GM18870 (cell line): ENCODE results near the gene ACADVL.

Experiments used
- ATAC-seq: cut with Tn5 transposase; IDR thresholded peaks from one replicate; pipeline ENCODE4 v1.9.1; 2021; ENCODE audit warnings: moderate library complexity; ENCODE audit not compliant: unreplicated experiment

Gene ACADVL

GRCh38 chr17:7216242-7217112, 3.3 kb upstream of the ACADVL start:
- no peak for ATAC-seq

GRCh38 chr17:7217113-7217987, 2.4 kb upstream of the ACADVL start:
- no peak for ATAC-seq

DNA sequence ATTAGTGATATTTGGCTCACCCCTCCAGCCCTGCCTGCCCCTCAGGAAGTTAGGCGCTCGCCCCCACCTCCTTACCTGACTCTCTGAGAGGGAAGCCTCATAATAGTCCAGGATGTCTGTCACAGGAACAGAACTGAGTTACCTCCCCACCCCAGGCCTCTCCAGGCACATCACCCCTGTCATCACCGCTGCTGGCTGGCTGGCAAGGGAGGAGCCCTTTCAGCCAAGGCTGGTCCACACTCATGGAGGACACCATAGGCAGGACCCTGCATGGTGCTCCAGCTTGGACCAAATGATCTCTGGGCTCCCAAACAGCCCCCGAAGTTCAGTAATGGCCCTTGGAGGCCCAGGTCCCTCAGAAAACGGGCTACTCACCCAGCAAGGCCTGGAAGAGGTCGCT, 1.6 kb upstream of the ACADVL start:
- no peak for ATAC-seq

DNA sequence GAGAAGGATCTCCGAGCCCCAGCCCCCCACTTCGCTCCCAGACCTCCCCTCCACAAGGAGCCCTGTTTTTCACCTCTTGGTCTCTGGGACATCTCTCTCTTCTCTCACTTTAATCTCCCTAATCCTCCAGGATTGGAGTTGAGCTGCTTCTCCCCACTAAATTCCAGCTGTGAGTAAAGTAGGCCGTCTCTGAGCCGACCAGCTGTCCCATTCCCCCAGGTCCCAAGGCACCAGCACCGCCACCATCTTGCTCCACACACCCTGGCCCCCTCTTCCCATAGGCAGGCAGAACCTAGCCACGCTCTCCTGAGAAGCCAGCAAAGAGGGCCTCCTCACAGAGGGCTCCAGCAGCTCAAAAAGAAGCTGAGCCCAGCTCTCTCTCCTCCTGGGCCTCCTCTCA, 980 bp upstream of the ACADVL start:
- ATAC-seq, result no peak

DNA sequence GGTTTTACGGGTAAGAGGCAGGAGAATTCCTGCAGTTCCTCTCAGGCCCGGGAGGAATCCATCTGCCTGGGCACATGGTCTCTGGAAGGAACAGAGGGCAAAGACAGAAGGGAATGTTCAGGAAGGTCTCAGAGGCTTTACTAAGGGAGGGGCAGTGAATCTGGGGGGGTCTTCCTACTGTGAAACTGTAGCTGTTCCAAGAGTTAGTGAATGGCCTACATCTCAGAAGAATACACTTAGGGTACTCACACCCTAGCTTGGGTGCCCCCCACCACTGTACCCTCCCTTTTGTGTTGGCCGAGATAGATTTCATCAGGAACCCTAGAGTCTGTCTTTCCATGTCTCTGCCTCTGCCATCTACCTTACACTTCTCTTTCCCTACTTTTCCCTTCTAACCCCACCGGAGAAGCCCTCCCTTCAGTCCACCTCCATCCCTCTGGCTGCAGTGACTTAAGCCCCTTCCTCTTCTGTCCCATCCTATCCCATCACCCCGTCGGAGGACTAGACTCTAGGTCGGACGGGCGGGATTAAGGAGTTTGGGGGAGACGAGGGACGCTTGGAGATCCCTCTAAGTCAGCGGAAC, 418 bp upstream of the ACADVL start:
- peak; percentile 7 for ATAC-seq

- no peak for ATAC-seq
These were observed 997 bp downstream of the ACADVL start for GRCh38 chr17:7220593-7221277.

DNA sequence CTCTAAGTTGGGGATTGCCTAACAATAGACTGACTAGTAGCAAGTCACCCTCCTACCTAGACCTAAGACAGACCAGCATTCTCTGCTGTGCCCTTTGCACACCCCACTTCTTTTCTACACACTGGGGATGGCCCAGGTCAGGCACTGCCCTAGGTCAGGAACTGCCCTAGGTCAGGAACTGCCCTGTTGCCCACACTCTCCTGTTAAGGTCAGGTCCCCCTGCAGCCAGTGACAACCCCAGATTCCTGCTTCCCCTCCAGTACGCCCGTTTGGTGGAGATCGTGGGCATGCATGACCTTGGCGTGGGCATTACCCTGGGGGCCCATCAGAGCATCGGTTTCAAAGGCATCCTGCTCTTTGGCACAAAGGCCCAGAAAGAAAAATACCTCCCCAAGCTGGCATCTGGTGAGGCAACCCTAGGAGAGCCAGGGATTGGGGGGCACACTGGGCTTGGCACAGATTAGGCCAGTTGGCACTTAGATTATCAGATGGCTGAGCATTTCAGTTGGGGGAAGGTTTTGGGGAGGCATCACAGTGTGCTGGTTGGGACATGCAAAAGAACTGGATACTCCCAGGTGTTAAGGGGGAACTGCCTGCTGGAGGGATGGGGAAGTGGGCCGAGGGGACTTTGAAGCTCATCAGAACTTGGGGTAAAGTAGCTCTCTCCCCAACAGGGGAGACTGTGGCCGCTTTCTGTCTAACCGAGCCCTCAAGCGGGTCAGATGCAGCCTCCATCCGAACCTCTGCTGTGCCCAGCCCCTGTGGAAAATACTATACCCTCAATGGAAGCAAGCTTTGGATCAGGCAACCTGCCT, 1.7 kb downstream of the ACADVL start:
- ATAC-seq, result no peak

DNA sequence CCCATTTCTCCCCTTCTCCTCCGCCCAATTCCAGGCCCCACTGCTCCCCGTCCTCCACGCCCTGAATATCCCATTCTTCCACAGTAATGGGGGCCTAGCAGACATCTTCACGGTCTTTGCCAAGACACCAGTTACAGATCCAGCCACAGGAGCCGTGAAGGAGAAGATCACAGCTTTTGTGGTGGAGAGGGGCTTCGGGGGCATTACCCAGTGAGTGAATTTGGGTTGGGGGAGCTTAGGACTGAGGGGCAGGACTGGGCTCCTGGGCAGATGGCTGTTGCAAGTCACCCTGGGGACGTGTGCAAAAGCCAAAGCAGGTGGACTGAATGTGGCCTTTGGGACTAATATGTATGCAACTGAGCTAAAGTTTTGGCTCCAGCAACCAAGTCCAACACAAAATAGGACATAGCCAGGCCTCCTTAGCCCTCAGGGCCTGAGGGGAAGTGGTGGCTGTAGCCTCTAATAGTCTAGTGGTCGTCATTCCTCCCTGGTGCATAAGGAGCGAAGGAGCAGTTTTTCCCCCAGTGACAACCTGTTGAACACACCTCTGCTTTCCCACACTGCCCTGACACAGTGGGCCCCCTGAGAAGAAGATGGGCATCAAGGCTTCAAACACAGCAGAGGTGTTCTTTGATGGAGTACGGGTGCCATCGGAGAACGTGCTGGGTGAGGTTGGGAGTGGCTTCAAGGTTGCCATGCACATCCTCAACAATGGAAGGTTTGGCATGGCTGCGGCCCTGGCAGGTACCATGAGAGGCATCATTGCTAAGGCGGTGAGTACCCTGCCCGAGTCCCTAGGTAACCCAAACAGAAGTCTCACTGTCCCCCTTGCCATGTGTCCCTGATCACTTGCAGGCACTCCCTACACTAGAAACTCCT, 2.6 kb downstream of the ACADVL start:
- ATAC-seq, result no peak

DNA sequence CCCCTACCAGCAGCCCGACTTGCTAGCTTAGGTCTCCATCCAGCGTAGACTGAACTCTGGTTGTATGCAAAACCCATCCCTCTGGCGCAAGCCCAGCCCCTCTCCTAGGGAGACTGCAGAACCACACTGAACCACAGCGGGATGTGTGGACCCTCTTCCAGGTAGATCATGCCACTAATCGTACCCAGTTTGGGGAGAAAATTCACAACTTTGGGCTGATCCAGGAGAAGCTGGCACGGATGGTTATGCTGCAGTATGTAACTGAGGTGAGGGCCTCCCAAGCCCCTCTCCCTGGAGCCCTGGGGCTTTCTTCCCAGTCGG, 3.2 kb downstream of the ACADVL start:
- ATAC-seq, result no peak

DNA sequence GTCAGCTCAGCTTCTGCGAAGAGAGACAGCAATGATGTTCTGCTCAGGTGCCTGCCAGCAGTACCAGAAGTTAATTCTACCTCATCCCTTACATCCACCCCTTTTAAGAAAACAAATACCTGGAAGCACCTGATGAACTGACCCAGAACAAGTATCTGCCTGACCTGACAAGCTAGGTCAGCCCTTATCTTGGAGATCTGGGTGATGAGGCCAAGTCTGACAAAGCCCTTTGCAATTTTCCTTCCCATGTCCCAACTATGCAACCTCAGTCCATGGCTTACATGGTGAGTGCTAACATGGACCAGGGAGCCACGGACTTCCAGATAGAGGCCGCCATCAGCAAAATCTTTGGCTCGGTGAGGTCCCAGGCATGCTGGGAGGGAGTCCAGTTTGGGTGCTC, 3.6 kb downstream of the ACADVL start:
- ATAC-seq, result no peak

DNA sequence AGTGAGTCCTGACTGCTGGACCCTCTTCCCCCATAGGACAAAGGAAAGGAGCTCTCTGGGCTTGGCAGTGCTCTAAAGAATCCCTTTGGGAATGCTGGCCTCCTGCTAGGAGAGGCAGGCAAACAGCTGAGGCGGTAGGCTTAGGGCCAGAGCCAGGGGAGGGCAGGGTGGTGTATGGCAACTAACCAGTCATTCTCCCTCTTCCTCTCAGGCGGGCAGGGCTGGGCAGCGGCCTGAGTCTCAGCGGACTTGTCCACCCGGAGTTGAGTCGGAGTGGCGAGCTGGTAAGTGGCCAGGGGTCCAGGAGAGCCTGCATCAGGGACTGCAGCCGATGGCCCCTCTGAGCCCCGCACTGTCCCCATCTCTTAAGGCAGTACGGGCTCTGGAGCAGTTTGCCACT, 4.4 kb downstream of the ACADVL start:
- no peak for ATAC-seq

- ATAC-seq, result no peak
These were observed 4.9 kb downstream of the ACADVL start for GRCh38 chr17:7224661-7225111.

DNA sequence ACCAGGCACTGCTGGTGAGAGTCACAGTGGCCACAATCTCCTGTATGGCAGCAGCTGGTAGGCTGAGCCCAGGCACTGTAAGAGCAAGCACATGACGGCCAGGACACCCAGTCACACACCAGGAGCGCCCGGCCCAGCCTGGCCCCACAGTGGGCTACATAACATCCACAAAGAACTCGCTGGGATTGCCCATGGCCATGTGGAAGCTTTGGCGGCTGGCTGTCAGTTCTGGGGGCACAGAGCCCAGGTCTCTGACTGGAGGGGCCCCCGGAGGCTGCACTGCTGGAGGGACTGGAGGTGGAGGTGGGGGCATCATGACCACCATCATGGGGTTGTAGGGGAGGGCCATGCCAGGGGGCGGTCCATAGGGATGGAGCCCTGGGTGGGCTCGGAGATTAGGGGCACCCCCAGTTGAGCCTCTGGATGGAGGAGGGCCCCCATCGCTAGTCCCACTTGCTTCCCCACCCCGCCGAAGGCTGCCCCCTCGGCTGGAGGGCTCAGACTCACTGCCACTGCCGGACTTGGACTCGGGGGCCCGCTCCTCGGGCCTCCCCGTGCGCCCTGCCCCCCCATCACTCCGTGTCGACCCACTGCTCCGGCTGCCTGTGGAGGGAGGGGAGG, 6.1 kb downstream of the ACADVL start:
- ATAC-seq, result no peak

DNA sequence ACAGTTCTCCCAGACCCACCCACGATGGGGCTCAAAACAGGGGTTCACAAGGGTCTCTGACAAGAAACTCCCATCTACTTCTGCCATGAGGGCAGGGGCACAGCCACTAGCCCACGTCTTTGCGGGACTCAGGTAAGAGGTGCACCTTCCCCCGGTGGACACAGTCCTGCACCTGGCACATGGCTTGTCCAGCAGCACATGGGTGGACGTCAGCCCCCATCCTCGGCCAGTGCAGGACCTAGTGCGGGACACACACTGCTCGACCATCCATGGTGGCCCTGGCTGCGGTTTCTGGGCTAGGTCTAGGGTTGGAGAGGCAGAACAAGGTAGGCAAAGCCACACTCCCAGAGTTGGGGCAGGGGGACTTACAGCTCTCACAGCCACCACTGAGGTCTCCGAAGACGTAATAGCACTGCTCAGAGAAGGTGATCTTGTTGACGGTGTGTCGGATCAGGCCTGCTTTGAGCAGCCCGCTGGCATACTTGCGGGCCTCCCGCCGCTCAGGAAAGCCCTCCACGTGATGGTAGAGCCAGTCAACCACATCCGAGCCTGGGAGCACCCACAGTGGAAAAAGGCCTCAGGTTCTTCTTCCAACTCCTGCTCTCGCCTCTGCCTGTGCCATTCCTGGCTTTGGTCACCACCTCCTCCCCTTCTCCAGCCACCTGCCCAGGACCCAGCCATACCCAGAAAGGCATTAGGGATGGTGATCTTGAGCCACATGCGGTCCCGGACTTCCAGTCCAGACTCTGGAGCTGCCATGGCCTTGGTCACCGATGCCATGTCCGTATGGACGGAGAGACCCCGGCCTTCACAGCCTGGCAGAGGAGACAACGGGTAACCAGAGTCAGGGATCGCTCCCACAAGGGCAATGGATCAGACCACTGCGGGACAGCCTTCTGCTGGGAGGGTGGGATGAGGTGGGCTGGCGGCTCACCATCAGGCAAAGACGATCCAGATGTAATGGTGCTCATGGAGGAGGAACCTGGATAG, 7.3 kb downstream of the ACADVL start:
- no peak for ATAC-seq

DNA sequence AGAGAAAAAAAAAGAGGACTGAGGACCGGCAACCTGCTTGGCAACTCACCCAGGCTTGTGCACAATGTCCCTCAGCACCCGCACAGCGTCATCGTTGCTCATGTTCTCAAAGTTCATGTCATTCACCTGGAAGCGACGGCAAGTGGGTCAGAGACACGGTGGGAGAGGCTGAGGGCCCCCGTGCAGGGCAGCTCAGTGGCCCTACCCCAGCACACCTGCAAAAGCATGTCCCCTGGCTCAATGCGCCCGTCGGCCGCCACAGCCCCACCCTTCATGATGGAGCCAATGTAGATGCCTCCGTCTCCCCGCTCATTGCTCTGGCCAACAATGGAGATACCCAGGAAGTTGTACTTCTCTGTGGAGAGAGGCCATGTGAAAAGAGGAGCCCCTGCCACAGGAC, 9.2 kb downstream of the ACADVL start:
- no peak for ATAC-seq

DNA sequence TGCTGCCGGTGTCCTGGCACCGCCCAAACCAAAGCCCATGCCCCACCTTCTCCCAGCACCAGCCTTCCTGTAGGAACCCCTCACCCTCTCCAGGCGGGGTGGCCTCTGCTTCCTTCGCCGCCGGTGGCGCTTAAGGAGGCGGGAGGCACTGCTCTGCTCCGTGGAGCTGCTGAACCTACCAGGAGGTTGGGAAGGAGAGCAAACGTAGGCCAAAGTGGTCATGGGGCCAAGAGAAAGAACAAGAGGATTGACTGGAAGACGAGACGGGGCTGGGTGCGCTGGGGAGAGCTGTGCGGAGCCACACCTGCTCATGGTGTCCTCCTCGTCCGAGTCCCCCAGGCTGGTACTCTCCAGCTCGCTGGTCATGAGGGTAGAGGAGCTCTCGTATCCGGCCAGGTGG, 9.8 kb downstream of the ACADVL start:
- ATAC-seq, result no peak

DNA sequence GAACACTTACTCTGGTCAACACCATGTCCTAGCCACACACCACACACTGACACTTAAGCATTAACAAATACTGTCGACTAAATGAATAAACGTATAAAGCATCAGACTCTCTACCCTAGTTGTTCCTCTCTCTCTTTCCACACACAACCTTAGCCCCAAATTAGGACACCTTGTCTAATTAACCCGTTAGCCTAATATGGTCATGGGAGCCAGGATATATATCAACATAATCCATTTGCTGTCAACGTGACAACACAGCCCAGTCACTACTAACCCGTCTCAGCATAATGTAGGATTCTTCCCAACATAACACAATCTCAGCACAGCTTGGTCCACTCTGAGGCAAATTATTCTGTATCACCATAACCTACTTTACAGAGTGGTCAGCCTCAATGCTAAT, 12.4 kb downstream of the ACADVL start:
- no peak for ATAC-seq

- ATAC-seq, result no peak
These were observed 14.0 kb downstream of the ACADVL start for GRCh38 chr17:7233701-7234082.
